Measurements from ENCODE around the gene ILDR2.

Gene ILDR2

DNA sequence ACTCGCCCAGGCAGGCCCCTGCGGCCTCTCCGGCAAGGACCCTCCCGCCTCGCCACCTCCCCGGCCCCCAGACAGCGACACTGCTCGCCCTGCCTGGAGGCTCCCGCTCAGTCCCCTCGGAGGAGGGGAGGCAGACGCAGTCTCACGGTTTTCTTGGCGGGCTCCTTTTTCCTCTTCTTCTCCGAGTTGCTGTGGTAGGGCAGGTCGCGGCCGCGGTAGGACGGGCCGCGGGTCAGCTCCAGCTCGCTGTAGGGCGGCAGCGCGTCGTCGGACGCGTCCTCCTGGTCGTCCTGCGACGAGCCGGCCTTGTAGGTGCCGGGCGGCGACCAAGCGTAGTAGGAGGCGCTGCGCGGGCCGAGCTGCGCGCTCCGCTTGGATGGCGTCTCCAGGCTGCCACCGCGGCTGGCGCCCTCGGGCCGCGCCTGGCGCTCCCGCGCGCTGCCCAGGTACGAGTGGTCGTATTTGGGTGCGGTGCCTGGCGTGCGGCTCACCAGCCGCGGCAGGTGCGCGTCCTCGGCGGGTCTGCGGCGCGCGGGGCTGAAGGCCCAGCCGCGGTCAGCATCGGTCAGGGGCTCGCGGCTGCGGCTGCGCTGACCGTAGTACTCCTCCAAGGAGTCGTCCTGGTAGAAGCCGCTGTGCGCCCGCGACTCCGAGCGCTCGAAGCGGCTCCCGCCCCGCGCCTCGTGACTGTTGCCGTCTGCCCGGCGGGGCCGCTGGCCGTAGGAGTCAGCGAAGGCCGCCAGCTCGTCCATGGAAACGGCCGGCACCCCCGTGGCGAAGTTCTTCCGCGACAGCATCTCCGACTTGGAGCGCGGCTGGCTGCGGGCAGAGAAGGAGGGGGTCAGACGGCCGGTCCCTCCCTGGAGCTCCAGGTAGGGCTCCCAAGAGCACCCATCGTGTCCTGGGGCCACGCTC is 54.5 kb downstream of the ILDR2 start:
- no peak for DNase-seq

DNA sequence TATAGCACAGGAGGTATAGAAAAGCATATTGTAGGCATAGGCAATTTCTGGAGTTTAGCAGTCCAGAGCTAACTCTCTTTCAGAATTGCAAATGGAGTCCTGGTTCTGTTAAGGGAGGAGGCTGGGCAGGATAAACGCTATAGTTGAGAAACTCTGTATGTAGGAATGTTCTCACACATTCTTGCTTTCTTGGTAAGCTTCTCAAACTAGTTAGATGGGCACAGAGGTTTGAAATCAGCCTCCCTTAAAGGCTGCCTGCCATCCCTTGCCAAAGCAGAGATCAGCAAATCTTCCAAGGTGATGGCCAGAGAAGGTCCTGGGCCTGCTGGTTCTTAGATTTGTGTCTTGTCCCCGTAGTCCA is 56.4 kb downstream of the ILDR2 start:
- no peak for DNase-seq

DNA sequence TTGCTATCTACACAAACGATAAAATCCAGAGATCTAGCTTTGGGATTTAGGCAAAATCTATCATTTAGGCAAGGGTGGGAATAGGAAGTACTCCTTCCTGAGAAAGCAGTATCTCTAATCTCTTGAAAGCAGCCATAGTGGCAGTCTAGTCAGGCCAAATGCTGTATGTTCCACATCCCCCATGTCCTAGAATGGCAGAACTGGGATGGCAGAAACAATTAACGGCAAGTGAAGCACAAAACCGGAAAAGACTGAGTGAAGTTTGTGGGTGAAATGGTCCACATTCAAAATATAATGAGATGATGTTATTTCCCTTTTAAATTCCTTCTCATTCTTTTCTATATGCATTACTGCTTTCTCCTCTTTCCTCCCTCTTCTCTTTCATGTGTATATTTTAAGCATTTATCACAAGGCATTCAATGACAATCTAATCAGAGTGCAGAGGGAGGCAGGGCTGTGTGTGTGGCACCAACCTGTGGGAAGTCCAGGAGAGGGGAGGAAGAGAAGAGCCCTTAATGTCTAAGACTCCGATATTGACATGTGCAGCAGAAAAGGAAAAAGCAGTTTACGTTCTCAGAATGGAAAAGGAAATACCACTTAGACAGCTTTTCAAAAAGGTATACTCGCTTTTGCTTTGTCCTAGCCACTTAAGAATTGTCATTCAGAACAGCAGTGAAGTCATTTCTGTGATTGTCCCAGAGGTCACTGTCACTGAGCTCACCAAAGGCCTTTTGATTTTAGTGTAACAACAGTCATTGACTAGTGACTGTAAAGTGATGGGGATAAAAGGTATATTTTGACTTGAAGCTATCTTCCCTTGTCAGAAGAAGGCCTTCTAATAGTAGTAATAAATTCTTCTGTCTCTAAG is 57.0 kb downstream of the ILDR2 start:
- no peak for DNase-seq

GRCh38 chr1:166915941-166916340 is 59.4 kb downstream of the ILDR2 start:
- DNase-seq = no peak

DNA sequence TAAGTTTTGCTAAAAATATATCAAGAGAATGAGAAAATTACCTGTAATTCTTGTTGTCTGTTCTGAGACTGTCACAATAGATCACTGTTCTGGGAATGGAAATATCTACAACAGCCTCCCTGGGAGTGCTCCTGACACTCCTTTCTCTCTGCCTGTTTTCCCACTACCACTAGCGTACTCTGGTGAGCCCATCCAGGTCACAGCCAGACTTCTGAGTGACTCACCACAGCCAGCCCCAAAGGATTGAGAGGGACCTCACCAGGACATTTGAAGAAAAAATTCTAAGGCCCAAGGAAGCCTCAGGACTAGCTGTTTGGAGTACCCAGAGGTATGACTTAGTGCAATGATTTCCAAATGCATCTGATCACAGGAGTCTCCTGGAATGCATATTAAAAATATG is 60.3 kb downstream of the ILDR2 start:
- DNase-seq = no peak

DNA sequence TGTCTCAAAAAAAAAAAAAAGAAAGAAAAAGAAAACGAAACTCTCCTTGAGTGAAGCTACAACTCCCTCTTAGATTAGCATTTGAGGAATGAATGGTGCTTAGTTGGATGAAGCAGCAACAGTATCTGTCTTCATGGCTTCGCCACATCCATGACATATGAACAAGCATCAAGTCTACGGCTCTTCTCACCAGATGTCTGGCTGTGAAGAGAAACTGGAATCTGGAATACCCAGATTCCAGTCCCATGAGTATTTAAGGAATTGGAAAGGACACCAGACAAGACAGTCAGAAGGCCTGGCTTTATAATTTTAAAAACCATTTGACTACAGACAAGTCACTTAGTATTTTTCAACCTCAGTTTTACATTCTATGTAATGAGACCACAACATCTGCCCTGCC is 61.2 kb downstream of the ILDR2 start:
- DNase-seq = no peak

GRCh38 chr1:166911624-166912023 is 63.7 kb downstream of the ILDR2 start:
- no peak for DNase-seq

- DNase-seq = peak; percentile 76
Observed at GRCh38 chr1:166910396-166910994, 64.8 kb downstream of the ILDR2 start.

- DNase-seq = no peak
Observed at GRCh38 chr1:166908942-166909341, 66.4 kb downstream of the ILDR2 start.

GRCh38 chr1:166907763-166908162 is 67.6 kb downstream of the ILDR2 start:
- DNase-seq = no peak

DNA sequence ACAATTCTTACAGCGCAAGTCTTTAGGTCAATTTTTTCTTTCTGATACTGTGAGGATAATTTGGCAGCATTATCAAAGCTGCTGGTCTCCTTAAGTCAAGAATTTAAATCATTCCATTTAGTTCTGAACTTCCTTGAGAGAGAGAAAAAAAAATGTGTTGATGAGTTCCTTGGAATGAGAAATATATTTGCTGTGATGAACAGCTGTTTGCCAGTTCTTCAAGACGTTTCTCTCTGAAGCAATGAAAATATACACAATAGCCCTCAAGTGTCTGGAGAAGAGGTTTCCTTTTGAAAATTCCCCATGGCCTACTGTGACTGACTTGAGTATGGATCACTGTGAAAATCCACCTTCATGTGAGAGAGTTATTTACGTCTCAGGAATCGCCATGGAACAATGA is 68.3 kb downstream of the ILDR2 start:
- DNase-seq = no peak

DNA sequence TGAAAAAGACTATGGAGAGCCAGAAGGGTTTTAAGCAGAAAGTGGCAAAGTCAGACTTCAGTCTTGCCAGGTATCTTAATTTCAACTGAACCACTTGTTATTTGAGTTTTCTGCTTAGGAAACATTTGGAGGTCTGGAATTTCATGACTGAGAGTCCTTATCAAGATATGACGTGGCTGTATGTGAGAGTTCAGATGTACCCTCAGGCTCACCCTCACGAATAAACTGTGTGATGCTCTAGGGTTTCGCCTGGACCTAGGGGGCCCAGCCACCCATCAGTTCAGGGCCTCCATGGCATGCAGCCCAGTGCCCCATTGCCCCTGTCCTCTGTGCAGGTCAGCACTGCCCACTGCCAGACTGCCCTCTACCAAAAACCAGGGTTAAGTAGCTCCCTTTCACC is 68.7 kb downstream of the ILDR2 start:
- DNase-seq = no peak

DNA sequence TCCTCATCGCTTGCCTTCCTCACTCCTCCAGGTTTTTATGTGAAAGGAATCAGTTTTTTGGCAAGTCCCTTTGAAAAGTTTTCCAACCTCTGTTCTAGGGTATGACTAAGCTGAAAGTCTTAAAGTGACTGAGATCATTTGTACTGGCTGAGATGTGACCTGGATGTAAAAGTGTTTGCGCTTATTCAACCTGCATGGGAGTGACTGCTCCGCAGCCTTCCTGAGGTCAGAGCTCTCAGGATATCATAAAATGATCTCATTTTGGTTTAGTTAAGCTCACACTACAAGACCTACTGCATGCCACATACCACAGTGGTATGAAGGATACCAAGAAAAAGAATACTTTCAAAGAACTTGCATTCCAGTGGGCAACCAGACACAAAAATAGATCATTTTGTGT is 69.4 kb downstream of the ILDR2 start:
- DNase-seq = no peak

DNA sequence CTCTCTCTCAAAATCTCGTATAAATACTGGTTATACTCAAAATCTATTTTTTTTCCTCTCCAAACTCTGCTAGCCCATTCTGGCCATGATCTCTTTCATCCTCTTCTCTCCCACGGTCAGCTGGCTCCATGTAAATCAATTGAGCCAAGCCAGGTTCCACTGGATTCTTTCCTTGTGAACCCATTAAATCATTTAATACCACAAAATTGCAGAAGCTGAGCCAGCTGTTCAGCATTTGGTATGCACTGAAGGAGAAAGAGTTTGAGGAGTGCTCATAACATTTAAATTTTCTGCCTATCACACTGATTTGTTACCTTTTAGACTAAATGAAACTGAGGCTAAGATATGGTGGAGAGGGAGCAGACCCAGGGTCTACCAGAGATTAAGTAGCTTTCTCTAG is 70.2 kb downstream of the ILDR2 start:
- no peak for DNase-seq

GRCh38 chr1:166903232-166903631 is 72.1 kb downstream of the ILDR2 start:
- no peak for DNase-seq

- no peak for DNase-seq
Observed at GRCh38 chr1:166902279-166902678, 73.1 kb downstream of the ILDR2 start.

DNA sequence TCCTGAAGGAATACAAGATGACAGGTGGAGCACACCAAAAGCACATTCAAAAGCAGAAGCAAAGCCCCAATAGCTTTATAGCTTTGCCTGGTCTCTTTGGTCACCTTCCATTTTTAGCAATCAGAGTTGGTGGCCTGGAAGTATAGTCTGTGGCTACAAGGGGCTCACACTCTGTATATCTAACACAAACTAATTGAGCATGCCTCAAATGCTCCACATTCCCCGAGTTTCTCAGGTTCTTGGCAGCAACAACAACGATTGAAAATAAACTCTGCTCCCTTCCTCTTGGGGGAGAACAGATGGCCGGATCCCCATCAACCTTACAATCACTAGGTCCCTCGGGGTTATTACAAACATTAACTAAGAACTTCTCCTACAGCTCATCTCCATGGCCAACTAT is 74.4 kb downstream of the ILDR2 start:
- no peak for DNase-seq

DNA sequence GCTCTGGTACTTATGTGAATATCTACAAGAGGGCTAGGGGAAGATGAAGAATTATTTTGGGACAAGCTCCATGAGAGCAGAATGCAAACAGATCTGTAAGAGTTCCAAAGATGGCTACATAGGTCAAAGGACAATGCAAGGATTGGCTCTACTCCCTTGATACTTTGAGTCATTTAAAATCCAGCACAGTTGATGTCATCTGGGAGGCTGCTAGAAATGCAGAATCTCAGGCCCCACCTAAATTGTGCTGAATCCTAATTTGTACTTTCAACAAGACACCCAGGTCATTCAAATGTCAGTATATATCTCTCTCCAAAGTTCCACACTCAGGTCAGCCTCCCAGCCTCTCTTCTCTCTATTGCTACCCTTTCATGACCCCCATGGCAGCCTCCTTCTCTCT is 75.6 kb downstream of the ILDR2 start:
- DNase-seq = no peak

DNA sequence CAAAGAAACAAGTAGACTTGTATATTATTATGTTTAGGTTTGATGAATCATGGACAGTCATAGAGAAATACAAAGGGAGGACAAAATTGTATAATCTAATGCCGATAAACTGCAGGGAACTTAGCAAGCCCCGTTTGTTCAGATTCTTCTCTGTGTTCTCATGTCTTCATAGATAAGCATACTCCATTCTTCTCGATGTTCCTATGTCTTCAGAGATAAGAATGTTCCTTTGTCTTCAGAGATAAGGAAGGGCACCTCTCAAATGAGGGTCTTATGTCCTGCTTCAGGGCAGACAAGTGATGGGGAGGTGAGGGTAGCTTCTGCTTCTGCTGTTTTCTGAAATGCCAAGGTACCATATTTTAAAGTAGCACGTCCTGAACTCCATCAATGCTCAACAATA is 79.6 kb downstream of the ILDR2 start:
- no peak for DNase-seq

DNA sequence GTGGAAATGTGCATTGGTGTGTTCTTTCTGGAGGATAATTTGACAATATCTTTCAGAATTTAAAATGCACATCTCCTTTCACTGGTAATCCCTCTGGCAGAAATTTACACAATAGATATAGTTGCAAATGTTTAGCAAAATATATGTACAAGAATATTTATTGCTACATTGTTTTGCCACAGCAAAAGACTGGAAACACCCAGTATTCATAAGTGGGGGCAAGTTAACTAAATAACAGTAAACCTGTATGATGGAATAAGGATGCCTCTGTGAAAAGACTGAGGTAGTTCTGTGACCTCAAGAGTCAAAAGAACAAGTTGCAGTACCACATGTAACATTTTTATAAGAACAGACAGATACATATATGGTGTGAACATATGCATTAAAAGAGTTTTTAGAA is 85.6 kb downstream of the ILDR2 start:
- DNase-seq = no peak

GRCh38 chr1:166888373-166889111 is 86.8 kb downstream of the ILDR2 start:
- no peak for DNase-seq

DNA sequence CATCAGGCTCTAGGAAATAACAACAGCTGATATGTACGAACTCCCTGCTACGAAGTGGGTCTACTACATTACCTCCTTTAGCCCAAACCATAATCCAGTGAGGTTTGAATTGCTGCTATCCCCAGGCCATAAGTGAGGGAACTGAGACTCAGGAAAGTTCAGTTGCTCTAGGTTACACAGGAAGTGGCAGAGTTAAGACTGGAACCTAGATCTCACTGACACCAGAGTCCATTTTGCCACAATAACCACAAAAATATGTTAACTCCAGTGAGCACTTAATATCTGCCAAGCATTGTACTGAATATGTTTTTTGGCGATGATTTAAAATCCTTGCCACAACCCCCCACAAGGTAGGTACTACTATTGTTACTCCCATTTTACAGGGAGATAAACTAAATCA is 90.4 kb downstream of the ILDR2 start:
- no peak for DNase-seq

DNA sequence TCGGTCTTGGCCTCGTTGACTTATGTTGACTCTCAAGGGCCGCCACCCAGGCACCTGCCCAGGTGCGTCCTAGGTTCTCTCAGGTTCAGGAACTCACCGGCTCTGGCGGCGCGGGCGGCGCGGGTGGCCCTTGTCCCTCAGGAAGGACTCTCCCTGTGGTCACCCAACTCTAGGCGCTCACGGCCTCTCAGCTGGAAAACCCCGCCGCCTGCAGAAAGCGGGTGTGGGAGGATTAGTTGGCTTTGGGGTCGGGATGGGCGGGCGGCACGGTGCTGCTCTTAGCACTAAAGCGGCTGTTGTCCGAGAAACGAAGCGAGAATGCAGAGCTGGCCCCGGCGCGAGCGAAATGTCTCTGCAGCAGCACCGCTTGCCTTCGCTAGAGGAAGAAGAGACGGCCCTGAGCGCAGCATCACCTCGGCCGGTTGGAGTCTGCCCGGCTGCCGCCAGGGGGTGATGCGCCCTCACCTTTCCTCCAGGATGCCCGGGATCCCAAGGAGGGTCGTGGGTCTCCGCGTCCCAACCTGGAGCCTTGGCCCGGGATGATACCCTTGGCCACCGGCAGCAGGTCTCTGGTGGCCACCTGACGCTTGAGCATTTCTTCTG is 91.2 kb downstream of the ILDR2 start:
- DNase-seq = no peak

Data from NCI-H446 treated with DMSO at 0.1 percent for 48 hours (cell line).